Measurements from ENCODE around the gene TBRG4.
A peak's percentile ranks its signal among the peaks of the same experiment; 100 is the strongest.

TBRG4 gene

GRCh38 chr7:45100761-45101480, 10.6 kb downstream of the TBRG4 start:
- no peak for DNase-seq (ENCODE audit: low read depth)
- H3K4me3 ChIP-seq (ENCODE audit: low read length), result no peak overlapping the region
- TF ChIP-seq CTCF (conservative IDR thresholded peaks at IDR 0.05; ENCODE audit: low read depth, low read length), result no peak

DNA sequence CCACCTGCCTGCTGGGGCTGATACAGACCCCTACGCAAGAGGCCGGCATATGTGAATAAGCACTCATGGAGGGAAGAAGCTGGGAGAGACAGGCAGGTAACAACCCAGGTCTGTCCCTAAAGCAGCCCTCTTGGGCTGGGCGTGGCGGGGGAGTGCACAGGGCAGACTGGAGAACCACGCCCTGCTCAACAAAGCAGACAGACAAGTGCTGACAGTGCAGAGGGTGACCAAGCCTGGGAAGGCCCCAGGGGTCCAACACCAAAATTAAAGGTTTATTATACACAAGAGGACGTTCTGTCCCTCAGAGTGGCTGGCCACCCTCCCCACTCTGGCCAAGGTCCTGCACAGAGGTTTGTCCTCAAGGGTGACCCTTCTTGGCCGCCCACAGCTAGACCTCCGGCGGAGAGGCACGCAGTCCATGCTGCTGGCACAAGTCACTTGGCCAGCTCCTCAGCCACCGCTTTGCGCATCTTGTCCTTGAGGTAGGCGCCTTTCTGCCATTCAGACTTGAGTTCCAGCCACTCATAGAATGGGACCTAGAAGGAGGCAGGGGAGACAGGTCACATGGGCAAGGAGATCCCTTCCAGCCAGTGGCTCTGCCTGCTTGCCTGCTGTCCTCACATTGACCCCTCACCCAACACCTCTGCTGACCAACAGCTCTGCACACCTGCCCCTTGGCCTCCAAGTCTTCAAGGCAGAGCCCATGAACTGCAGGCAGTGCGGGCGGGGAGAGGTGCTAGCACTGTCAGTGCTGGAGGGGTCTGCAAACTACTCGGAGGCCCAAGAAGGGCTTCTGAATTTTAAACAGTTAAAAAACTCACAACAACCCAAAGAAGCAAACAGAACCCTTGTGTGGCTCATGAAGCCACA, 11.4 kb downstream of the TBRG4 start:
- no peak overlapping the region for H3K4me3 ChIP-seq (ENCODE audit: low read length)
- TF ChIP-seq CTCF (conservative IDR thresholded peaks at IDR 0.05; ENCODE audit: low read depth, low read length), result no peak
- no peak for DNase-seq (ENCODE audit: low read depth)

GRCh38 chr7:45098983-45099839, 12.3 kb downstream of the TBRG4 start:
- TF ChIP-seq CTCF (conservative IDR thresholded peaks at IDR 0.05; ENCODE audit: low read depth, low read length), result no peak
- H3K4me3 ChIP-seq (ENCODE audit: low read length), result no peak overlapping the region
- no peak for DNase-seq (ENCODE audit: low read depth)

GRCh38 chr7:45092931-45093235, 18.6 kb downstream of the TBRG4 start:
- TF ChIP-seq CTCF (conservative IDR thresholded peaks at IDR 0.05; ENCODE audit: low read depth, low read length), result no peak
- no peak overlapping the region for H3K4me3 ChIP-seq (ENCODE audit: low read length)
- DNase-seq (ENCODE audit: low read depth), result no peak

- no peak for DNase-seq (ENCODE audit: low read depth)
- TF ChIP-seq CTCF (conservative IDR thresholded peaks at IDR 0.05; ENCODE audit: low read depth, low read length), result no peak
- H3K4me3 ChIP-seq (ENCODE audit: low read length), result no peak overlapping the region
Measured at GRCh38 chr7:45092100-45092930, 19.2 kb downstream of the TBRG4 start.

GRCh38 chr7:45089341-45089891, 22.1 kb downstream of the TBRG4 start:
- no peak for TF ChIP-seq CTCF (conservative IDR thresholded peaks at IDR 0.05; ENCODE audit: low read depth, low read length)
- peak overlapping the region; percentile 64 for H3K4me3 ChIP-seq (ENCODE audit: low read length)
- DNase-seq (ENCODE audit: low read depth), result peak; percentile 8
